K562 (cell line): ENCODE results near the gene GALNT12. TPM values are rescaled to one million over a fixed set of nuclear protein-coding genes. Genes with fewer than 3 reads are reported as not detected.

ENCODE experiments used
- MIER1 ChIP-seq: fragments of 450-650 bp; IDR thresholded peaks from 2 replicates; pipeline ENCODE4 v1.6.1; 2016; ENCODE audit warnings: antibody characterized with exemption, mild to moderate bottlenecking, low read depth
- PRPF4 ChIP-seq: fragments of 200-400 bp; formaldehyde crosslinking; IDR thresholded peaks from one replicate; pipeline ENCODE4 v1.6.1; 2017; ENCODE audit warnings: low read length, low read depth, mild to moderate bottlenecking; ENCODE audit not compliant: insufficient read depth, poor library complexity, severe bottlenecking
- TCFL5 ChIP-seq: fragments of 250-450 bp; sonication (Bioruptor Pico); conservative IDR thresholded peaks from 2 replicates; pipeline ENCODE4 v1.6.1; 2021; ENCODE audit warnings: mild to moderate bottlenecking, moderate library complexity, matching md5 sums
- TFE3 ChIP-seq: fragments of 450-650 bp; formaldehyde crosslinking; IDR thresholded peaks from 2 replicates; pipeline ENCODE4 v1.4.0; 2020; ENCODE audit warnings: mild to moderate bottlenecking, mixed read lengths
- XRCC4 ChIP-seq: IDR thresholded peaks from one replicate; pipeline ENCODE4 v1.6.1; 2011; ENCODE audit not compliant: insufficient read depth, insufficient read length; ENCODE audit errors: extremely low read depth
- YY1 ChIP-seq, 3 experiments: IDR thresholded peaks; 2 replicates each; pipeline ENCODE4 v1.6.1; 2011; ENCODE audit warnings: low read length in 2 of 3, mild to moderate bottlenecking in 2 of 3, moderate library complexity in 2 of 3, borderline replicate concordance in 1 of 3, control low read depth in 1 of 3, low read depth in 1 of 3; ENCODE audit not compliant: insufficient read depth in 3 of 3, insufficient replicate concordance in 2 of 3, control insufficient read depth in 1 of 3, insufficient read length in 1 of 3; ENCODE audit errors: extremely low read depth in 1 of 3
- ZBTB33 ChIP-seq: sonication (generic); formaldehyde crosslinking; IDR thresholded peaks from 2 replicates; pipeline ENCODE4 v1.8.1; 2023; ENCODE audit warnings: mild to moderate bottlenecking, missing genetic modification reagents
- ZNF3 ChIP-seq: fragments of 250-450 bp; sonication (Bioruptor Pico); IDR thresholded peaks from 2 replicates; pipeline ENCODE4 v1.5.0; 2021; ENCODE audit warnings: mild to moderate bottlenecking, moderate library complexity
- ZNF507 ChIP-seq: conservative IDR thresholded peaks from 2 replicates; pipeline ENCODE4 v1.6.1; 2017; ENCODE audit warnings: missing genetic modification characterization, missing compliant biosample characterization
- ZNF518B ChIP-seq: fragments of 250-450 bp; sonication (Bioruptor Pico); IDR thresholded peaks from 2 replicates; pipeline ENCODE4 v1.5.0; 2021; ENCODE audit warnings: mild to moderate bottlenecking, moderate library complexity
- ZNF584 ChIP-seq: fragments of 200-800 bp; sonication (Bioruptor generic); IDR thresholded peaks from 2 replicates; pipeline ENCODE4 v1.6.1; 2016; ENCODE audit warnings: low read depth, mild to moderate bottlenecking, missing genetic modification characterization, missing compliant biosample characterization
- ZNF76 ChIP-seq: fragments of 250-450 bp; sonication (Bioruptor Pico); IDR thresholded peaks from 2 replicates; pipeline ENCODE4 v1.4.0; 2020; ENCODE audit warnings: mild to moderate bottlenecking, moderate library complexity, borderline replicate concordance
- polyA plus RNA-seq, 8 experiments: library from polyadenylated mRNA; depleted of rRNA in 4 of 8; stranded (reverse) in 5 of 8; unstranded in 3 of 8; fragments of >200 nt; fragmentation: Nextera tagmentation in 2 of 8; fragmentation: Illumina TruSeq in 1 of 8; extraction: Ambion mirVana in 2 of 8; extraction: Trizol in 1 of 8; gene quantifications; 2 replicates each; pipeline versions ENCODE4 v1.2.1 to v1.2.3, GENCODE V29; 2011 to 2014; ENCODE audit warnings: inconsistent platforms in 1 of 8, missing spikeins in 1 of 8
- total RNA-seq, 7 experiments: library from RNA; depleted of rRNA in 6 of 7; stranded (reverse); fragments of >200 nt in 6 of 7; fragmentation: Illumina TruSeq in 2 of 7; extraction: Trizol in 2 of 7; gene quantifications; 2 replicates each; pipeline versions ENCODE4 v1.2.1 to v1.2.3, GENCODE V29; 2011 to 2021; ENCODE audit warnings: low replicate concordance in 1 of 7
- TF ChIP-seq, protein P1 (sequence below): conservative IDR thresholded peaks from 2 replicates; pipeline ENCODE4 v1.6.1; 2011; ENCODE audit warnings: low read depth, mild to moderate bottlenecking, low read length; ENCODE audit not compliant: control insufficient read depth
- TF ChIP-seq, protein P2 (sequence below): fragments of 200-800 bp; sonication (Bioruptor generic); IDR thresholded peaks from 2 replicates; pipeline ENCODE4 v1.6.1; 2017; ENCODE audit warnings: missing genetic modification characterization, missing compliant biosample characterization

GALNT12 gene
- total and polyA plus RNA-seq, 9 of the 15 experiments (the other 6 are each of a cell fraction or from before 2014, with no cell fraction given), result 29.7 to 82.9 (median 44.2) TPM

DNA sequence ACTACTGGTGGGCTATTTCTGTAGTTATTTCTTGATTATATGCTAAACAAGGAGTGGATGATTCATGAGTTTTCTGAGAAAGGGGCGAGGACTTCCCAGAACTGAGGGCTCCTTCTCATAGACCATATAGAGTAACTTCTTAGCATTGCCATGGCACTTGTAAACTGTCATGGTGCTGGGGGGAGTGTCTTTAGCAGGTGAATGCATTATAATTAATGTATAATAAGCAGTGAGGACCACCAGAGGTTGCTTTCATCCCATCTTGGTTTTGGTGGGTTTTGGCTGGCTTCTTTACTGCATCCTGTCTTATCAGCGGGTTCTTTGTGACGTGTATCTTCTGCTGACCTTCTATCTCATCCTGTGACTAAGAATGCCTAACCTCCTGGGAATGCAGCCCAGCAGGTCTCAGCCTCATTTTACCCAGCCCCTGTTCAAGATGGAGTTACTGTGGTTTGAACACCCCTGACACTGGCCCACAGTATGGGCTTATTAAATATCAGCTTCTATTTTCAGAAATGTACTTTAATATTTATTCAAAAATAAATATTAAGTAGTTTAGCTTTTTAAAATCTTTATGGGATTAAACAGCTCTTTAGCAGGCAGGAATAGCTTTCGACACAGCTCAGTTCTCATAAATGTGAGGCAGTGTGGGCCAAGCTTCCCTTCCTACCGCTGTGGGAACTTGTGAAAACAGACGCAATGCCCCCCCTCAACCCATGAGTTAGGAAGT, 44.4 kb downstream of the GALNT12 start (continued):
- no peak for TF ChIP-seq ZNF518B (CRISPR knock-in tag)
- no peak for TF ChIP-seq XRCC4
- TF ChIP-seq TCFL5, result peak; percentile 92
- TF ChIP-seq, protein P1, sequence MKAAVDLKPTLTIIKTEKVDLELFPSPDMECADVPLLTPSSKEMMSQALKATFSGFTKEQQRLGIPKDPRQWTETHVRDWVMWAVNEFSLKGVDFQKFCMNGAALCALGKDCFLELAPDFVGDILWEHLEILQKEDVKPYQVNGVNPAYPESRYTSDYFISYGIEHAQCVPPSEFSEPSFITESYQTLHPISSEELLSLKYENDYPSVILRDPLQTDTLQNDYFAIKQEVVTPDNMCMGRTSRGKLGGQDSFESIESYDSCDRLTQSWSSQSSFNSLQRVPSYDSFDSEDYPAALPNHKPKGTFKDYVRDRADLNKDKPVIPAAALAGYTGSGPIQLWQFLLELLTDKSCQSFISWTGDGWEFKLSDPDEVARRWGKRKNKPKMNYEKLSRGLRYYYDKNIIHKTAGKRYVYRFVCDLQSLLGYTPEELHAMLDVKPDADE, result no peak
- peak; percentile 42; the same call in 1 of the 2 replicates for TF ChIP-seq ZNF507 (tag)
- TF ChIP-seq TFE3 (CRISPR knock-in tag), result peak; percentile 46; the same call in 1 of the 2 replicates
- TF ChIP-seq YY1 (IDR thresholded peaks at IDR 0.05; ENCODE audit: borderline replicate concordance in 1 of 3, control insufficient read depth in 1 of 3, extremely low read depth in 1 of 3, insufficient read depth in 3 of 3, insufficient read length in 1 of 3, insufficient replicate concordance in 2 of 3, low read depth in 1 of 3, low read length in 2 of 3), result peak in 1 of 3 experiments; percentile 20
- no peak for TF ChIP-seq MIER1
- peak; percentile 98 for TF ChIP-seq ZNF584 (CRISPR knock-in tag)
- TF ChIP-seq PRPF4, result no peak
- TF ChIP-seq, protein P2, sequence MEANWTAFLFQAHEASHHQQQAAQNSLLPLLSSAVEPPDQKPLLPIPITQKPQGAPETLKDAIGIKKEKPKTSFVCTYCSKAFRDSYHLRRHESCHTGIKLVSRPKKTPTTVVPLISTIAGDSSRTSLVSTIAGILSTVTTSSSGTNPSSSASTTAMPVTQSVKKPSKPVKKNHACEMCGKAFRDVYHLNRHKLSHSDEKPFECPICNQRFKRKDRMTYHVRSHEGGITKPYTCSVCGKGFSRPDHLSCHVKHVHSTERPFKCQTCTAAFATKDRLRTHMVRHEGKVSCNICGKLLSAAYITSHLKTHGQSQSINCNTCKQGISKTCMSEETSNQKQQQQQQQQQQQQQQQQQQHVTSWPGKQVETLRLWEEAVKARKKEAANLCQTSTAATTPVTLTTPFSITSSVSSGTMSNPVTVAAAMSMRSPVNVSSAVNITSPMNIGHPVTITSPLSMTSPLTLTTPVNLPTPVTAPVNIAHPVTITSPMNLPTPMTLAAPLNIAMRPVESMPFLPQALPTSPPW (CRISPR knock-in tag), result peak; percentile 78
- TF ChIP-seq ZNF3 (CRISPR knock-in tag), result no peak
- TF ChIP-seq ZNF76 (CRISPR knock-in tag), result peak; percentile 97
- TF ChIP-seq ZBTB33 (CRISPR knock-in tag), result no peak
